HepG2 (cell line): ENCODE results near the gene TTC31. TPM values are rescaled to one million over a fixed set of nuclear protein-coding genes. Genes with fewer than 3 reads are reported as not detected.

Experiments
- CENPX ChIP-seq: sonication (generic); formaldehyde crosslinking; IDR thresholded peaks from 2 replicates; pipeline ENCODE4 v1.9.0; 2021; ENCODE audit warnings: mild to moderate bottlenecking, missing genetic modification reagents, moderate library complexity
- MAFG ChIP-seq: sonication (generic); formaldehyde crosslinking; IDR thresholded peaks from 2 replicates; pipeline ENCODE4 v1.5.1; 2020; ENCODE audit warnings: mild to moderate bottlenecking, missing genetic modification reagents
- MAZ ChIP-seq, 2 experiments: sonication (generic) in 1 of 2; formaldehyde crosslinking in 1 of 2; IDR thresholded peaks; 2 replicates each; pipeline versions ENCODE4 v1.5.0 to v1.6.1; 2012 to 2020; ENCODE audit warnings: low read depth in 2 of 2, mild to moderate bottlenecking in 2 of 2, borderline replicate concordance in 1 of 2, improper control_type of control experiment in 1 of 2, low read length in 1 of 2, missing genetic modification reagents in 1 of 2, moderate library complexity in 1 of 2
- MXD4 ChIP-seq: IDR thresholded peaks from 2 replicates; pipeline ENCODE4 v1.6.1; 2016; ENCODE audit warnings: mild to moderate bottlenecking, missing biosample characterization, missing genetic modification reagents
- NKX3-1 ChIP-seq: sonication (generic); formaldehyde crosslinking; IDR thresholded peaks from 2 replicates; pipeline ENCODE4 v1.5.0; 2020; ENCODE audit warnings: missing genetic modification reagents
- PAF1 ChIP-seq: IDR thresholded peaks from 2 replicates; pipeline ENCODE4 v1.6.1; 2016; ENCODE audit warnings: missing genetic modification reagents, missing compliant biosample characterization
- SCMH1 ChIP-seq: sonication (generic); formaldehyde crosslinking; IDR thresholded peaks from 2 replicates; pipeline ENCODE4 v1.9.0; 2021; ENCODE audit warnings: missing genetic modification reagents, mild to moderate bottlenecking, borderline replicate concordance
- THYN1 ChIP-seq: sonication (generic); formaldehyde crosslinking; IDR thresholded peaks from 2 replicates; pipeline ENCODE4 v1.8.1; 2023; ENCODE audit warnings: low read depth, mild to moderate bottlenecking, moderate library complexity, missing genetic modification reagents, borderline replicate concordance
- ZNF121 ChIP-seq: sonication (generic); formaldehyde crosslinking; IDR thresholded peaks from 2 replicates; pipeline ENCODE4 v1.5.0; 2020; ENCODE audit warnings: mild to moderate bottlenecking, missing genetic modification reagents
- ZNF484 ChIP-seq: sonication (generic); formaldehyde crosslinking; IDR thresholded peaks from 2 replicates; pipeline ENCODE4 v1.5.1; 2020; ENCODE audit warnings: mild to moderate bottlenecking, low read depth, missing genetic modification reagents, borderline replicate concordance
- ZNF570 ChIP-seq: sonication (generic); formaldehyde crosslinking; IDR thresholded peaks from 2 replicates; pipeline ENCODE4 v1.4.0; 2020; ENCODE audit warnings: mild to moderate bottlenecking, missing genetic modification reagents, borderline replicate concordance
- polyA plus RNA-seq, 8 experiments: library from polyadenylated mRNA; depleted of rRNA in 3 of 8; stranded (reverse) in 7 of 8; unstranded in 1 of 8; fragments of >200 nt; fragmentation: Illumina TruSeq in 4 of 8; extraction: Trizol in 4 of 8; gene quantifications; 2 replicates each; pipeline versions ENCODE4 v1.2.1 to v1.2.3, GENCODE V29; 2011 to 2016; ENCODE audit warnings: low read depth in 4 of 8, missing spikeins in 1 of 8, mixed read lengths in 1 of 8; ENCODE audit not compliant: insufficient read depth in 1 of 8
- total RNA-seq, 5 experiments: library from RNA; depleted of rRNA; stranded (reverse); fragments of >200 nt; fragmentation: Illumina TruSeq; extraction: Trizol; gene quantifications; 2 replicates each; pipeline ENCODE4 v1.2.3, GENCODE V29; 2016; ENCODE audit warnings: low read depth in 1 of 5
- TF ChIP-seq, protein P1 (sequence below): sonication (generic); formaldehyde crosslinking; IDR thresholded peaks from 2 replicates; pipeline ENCODE4; 2020; ENCODE audit warnings: missing genetic modification reagents, mild to moderate bottlenecking, borderline replicate concordance
- TF ChIP-seq, protein P2 (sequence below): IDR thresholded peaks from 2 replicates; pipeline ENCODE4 v1.6.1; 2016; ENCODE audit warnings: missing compliant biosample characterization, missing genetic modification reagents, borderline replicate concordance
- TF ChIP-seq, protein P3 (sequence below): sonication (generic); formaldehyde crosslinking; IDR thresholded peaks from 2 replicates; pipeline ENCODE4 v1.5.1; 2020; ENCODE audit warnings: missing genetic modification reagents, mild to moderate bottlenecking, borderline replicate concordance
- TF ChIP-seq, protein P4 (sequence below): sonication (generic); formaldehyde crosslinking; IDR thresholded peaks from 2 replicates; pipeline ENCODE4 v1.8.1; 2023; ENCODE audit warnings: mild to moderate bottlenecking, moderate library complexity, missing genetic modification reagents
- TF ChIP-seq, protein P5 (sequence below): sonication (generic); formaldehyde crosslinking; conservative IDR thresholded peaks from 2 replicates; pipeline ENCODE4 v1.4.0; 2020; ENCODE audit warnings: missing genetic modification reagents
- TF ChIP-seq, protein P6 (sequence below): sonication (generic); formaldehyde crosslinking; IDR thresholded peaks from 2 replicates; pipeline ENCODE4 v1.8.1; 2023; ENCODE audit warnings: mild to moderate bottlenecking, inconsistent platforms, moderate library complexity, missing genetic modification reagents, borderline replicate concordance

The TTC31 gene
- total and polyA plus RNA-seq, 2 of the 13 experiments (the other 11 are each of a cell fraction or from before 2014, with no cell fraction given) = 28.3 to 39.5 TPM

DNA sequence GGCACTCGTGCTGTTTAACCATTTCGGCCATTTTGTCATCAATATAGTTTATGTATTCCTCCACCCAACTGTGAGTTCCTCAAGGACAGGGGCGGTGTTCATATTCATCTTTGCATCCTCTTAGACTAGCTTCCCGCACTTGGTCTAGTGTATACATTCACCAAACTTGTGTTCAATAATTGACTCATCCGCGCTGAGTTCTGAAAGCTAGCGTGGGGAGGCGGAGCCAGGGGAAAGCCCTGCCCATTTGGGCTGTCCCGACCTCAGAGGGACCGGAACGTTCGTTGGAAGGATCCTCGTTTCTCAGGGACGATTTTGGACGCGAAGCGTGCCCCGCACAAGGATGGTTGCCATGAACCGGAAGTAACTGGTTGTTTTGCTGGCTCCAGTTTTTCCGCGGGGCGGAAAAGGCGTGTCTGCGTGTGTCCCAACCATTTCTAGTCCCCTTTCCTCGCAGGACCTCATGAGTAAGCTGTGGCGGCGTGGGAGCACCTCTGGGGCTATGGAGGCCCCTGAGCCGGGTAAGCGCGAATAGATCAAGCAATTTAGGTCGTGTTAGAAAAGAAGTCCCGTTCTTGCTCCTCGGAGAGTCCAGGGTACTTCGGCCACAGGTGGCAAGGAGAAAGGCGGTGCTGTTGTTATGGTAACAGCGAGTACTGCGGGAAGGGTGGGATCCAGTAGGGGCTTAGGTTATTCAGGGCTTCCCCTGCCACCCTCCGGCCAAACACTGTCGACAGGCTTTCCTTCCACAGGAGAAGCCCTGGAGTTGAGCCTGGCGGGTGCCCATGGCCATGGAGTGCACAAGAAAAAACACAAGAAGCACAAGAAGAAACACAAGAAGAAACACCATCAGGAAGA is 28.0 kb upstream of the TTC31 start, which contains the start of gene INO80B (continued):
- TF ChIP-seq, protein P1, sequence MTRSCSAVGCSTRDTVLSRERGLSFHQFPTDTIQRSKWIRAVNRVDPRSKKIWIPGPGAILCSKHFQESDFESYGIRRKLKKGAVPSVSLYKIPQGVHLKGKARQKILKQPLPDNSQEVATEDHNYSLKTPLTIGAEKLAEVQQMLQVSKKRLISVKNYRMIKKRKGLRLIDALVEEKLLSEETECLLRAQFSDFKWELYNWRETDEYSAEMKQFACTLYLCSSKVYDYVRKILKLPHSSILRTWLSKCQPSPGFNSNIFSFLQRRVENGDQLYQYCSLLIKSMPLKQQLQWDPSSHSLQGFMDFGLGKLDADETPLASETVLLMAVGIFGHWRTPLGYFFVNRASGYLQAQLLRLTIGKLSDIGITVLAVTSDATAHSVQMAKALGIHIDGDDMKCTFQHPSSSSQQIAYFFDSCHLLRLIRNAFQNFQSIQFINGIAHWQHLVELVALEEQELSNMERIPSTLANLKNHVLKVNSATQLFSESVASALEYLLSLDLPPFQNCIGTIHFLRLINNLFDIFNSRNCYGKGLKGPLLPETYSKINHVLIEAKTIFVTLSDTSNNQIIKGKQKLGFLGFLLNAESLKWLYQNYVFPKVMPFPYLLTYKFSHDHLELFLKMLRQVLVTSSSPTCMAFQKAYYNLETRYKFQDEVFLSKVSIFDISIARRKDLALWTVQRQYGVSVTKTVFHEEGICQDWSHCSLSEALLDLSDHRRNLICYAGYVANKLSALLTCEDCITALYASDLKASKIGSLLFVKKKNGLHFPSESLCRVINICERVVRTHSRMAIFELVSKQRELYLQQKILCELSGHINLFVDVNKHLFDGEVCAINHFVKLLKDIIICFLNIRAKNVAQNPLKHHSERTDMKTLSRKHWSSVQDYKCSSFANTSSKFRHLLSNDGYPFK = peak; percentile 95
- TF ChIP-seq ZNF484 (CRISPR knock-in tag) (no peak), ZNF570 (no peak), PAF1 (no peak), ZNF121 (CRISPR knock-in tag) (peak; percentile 62; the same call in 1 of the 2 replicates), SCMH1 (CRISPR knock-in tag) (no peak), MXD4 (CRISPR knock-in tag) (peak; percentile 79; the same call in 1 of the 2 replicates), CENPX (no peak), MAZ (IDR thresholded peaks at IDR 0.05; ENCODE audit: borderline replicate concordance, low read depth, low read length) (peak; percentile 70; the same call in 1 of the 2 replicates), MAZ (CRISPR knock-in tag; IDR thresholded peaks at IDR 0.05; ENCODE audit: low read depth) (peak; percentile 96), NKX3-1 (CRISPR knock-in tag) (no peak), THYN1 (CRISPR knock-in tag) (no peak; the same call in 1 of the 2 replicates), MAFG (CRISPR knock-in tag) (no peak)
- TF ChIP-seq, protein P2, sequence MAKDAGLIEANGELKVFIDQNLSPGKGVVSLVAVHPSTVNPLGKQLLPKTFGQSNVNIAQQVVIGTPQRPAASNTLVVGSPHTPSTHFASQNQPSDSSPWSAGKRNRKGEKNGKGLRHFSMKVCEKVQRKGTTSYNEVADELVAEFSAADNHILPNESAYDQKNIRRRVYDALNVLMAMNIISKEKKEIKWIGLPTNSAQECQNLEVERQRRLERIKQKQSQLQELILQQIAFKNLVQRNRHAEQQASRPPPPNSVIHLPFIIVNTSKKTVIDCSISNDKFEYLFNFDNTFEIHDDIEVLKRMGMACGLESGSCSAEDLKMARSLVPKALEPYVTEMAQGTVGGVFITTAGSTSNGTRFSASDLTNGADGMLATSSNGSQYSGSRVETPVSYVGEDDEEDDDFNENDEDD (CRISPR knock-in tag) = peak; percentile 61; the same call in 1 of the 2 replicates
- TF ChIP-seq, protein P3, sequence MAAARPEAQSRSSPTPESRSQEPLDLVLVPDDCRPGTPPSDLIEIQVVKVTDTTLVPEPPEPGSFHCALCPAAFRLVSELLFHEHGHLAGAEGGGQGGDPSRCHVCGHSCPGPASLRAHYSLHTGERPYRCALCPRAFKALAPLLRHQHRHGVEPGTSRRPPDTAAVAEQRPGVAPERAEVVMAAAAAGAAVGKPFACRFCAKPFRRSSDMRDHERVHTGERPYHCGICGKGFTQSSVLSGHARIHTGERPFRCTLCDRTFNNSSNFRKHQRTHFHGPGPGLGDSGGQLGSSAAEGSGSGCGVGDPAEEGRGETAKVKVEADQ (CRISPR knock-in tag) = peak; percentile 94
- TF ChIP-seq, protein P4, sequence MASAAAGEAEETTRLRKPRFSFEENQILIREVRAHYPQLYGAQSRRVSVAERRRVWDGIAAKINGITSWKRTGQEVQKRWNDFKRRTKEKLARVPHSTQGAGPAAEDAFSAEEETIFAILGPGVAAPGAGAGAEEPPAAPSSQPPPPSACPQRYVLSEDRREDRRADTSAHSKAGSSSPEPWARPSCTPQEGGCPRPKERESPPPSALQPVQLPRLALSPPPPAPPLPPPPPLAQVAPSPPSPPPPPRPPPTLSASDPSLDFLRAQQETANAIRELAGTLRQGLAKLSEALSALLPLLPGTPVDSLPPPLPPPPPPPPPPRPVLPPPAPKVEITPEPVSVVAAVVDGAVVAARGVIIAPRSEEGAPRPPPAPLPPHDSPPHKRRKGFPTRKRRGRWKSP (CRISPR knock-in tag) = peak; percentile 98
- TF ChIP-seq, protein P5, sequence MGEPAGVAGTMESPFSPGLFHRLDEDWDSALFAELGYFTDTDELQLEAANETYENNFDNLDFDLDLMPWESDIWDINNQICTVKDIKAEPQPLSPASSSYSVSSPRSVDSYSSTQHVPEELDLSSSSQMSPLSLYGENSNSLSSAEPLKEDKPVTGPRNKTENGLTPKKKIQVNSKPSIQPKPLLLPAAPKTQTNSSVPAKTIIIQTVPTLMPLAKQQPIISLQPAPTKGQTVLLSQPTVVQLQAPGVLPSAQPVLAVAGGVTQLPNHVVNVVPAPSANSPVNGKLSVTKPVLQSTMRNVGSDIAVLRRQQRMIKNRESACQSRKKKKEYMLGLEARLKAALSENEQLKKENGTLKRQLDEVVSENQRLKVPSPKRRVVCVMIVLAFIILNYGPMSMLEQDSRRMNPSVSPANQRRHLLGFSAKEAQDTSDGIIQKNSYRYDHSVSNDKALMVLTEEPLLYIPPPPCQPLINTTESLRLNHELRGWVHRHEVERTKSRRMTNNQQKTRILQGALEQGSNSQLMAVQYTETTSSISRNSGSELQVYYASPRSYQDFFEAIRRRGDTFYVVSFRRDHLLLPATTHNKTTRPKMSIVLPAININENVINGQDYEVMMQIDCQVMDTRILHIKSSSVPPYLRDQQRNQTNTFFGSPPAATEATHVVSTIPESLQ (CRISPR knock-in tag) = peak; percentile 86
- TF ChIP-seq, protein P6, sequence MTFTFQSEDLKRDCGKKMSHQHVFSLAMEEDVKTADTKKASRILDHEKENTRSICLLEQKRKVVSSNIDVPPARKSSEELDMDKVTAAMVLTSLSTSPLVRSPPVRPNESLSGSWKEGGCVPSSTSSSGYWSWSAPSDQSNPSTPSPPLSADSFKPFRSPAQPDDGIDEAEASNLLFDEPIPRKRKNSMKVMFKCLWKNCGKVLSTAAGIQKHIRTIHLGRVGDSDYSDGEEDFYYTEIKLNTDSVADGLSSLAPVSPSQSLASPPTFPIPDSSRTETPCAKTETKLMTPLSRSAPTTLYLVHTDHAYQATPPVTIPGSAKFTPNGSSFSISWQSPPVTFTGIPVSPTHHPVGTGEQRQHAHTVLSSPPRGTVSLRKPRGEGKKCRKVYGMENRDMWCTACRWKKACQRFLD (CRISPR knock-in tag) = 0 out of 2 replicates have a peak, but pooled peaks have one; percentile 82
